Measurements from ENCODE around the gene RYR3. TPM values are rescaled to one million over a fixed set of nuclear protein-coding genes. Genes with fewer than 3 reads are reported as not detected.

Gene RYR3
- total RNA-seq, 4 donors from 2014 or later = 1.5 to 7.3 (median 1.9) TPM

GRCh38 chr15:33601461-33601860 is 290.7 kb downstream of the RYR3 start:
- TF ChIP-seq, protein P1, sequence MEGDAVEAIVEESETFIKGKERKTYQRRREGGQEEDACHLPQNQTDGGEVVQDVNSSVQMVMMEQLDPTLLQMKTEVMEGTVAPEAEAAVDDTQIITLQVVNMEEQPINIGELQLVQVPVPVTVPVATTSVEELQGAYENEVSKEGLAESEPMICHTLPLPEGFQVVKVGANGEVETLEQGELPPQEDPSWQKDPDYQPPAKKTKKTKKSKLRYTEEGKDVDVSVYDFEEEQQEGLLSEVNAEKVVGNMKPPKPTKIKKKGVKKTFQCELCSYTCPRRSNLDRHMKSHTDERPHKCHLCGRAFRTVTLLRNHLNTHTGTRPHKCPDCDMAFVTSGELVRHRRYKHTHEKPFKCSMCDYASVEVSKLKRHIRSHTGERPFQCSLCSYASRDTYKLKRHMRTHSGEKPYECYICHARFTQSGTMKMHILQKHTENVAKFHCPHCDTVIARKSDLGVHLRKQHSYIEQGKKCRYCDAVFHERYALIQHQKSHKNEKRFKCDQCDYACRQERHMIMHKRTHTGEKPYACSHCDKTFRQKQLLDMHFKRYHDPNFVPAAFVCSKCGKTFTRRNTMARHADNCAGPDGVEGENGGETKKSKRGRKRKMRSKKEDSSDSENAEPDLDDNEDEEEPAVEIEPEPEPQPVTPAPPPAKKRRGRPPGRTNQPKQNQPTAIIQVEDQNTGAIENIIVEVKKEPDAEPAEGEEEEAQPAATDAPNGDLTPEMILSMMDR (IDR thresholded peaks at IDR 0.05; ENCODE audit: low read depth) = no peak

GRCh38 chr15:33608714-33609113 is 297.9 kb downstream of the RYR3 start:
- TF ChIP-seq, protein P1 (IDR thresholded peaks at IDR 0.05; ENCODE audit: low read depth) = no peak

DNA sequence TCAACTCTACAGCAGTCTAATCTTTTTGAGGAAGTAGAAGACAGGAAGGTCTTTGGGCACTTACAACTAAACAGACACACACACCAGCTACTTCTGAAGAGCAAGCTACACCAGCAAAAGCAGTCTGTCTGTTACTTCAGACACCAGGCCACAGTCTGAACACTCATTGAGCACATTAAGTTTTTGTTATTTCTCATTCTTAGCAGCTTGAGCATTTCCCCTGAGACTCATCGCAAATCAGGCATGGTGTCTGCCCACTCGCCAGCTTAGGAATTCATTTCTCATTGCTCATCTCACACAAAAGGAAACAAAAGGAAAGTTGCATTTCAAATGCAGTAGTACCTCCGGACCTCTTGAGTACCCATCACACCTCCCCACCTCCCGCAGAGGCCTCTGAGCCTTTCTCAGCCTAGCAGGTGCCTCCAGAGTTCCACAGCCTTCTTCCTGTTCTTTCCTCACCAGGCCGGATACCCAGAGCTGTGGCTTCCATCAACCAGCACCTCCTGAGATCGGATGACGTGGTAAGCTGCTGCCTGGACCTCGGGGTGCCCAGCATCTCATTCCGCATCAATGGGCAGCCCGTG is 302.0 kb downstream of the RYR3 start:
- TF ChIP-seq, protein P1 (IDR thresholded peaks at IDR 0.05; ENCODE audit: low read depth) = no peak

GRCh38 chr15:33616475-33616874 is 305.7 kb downstream of the RYR3 start:
- TF ChIP-seq, protein P1 (IDR thresholded peaks at IDR 0.05; ENCODE audit: low read depth) = no peak

- TF ChIP-seq, protein P1 (IDR thresholded peaks at IDR 0.05; ENCODE audit: low read depth) = no peak
Observed at GRCh38 chr15:33618350-33618749, 307.6 kb downstream of the RYR3 start.

GRCh38 chr15:33621141-33621540 is 310.4 kb downstream of the RYR3 start:
- TF ChIP-seq, protein P1 (IDR thresholded peaks at IDR 0.05; ENCODE audit: low read depth) = no peak

- TF ChIP-seq, protein P1 (IDR thresholded peaks at IDR 0.05; ENCODE audit: low read depth) = no peak
Observed at GRCh38 chr15:33623010-33623409, 312.2 kb downstream of the RYR3 start.
